Lung (tissue), 16 donors: ENCODE data around the gene XPC. TPM values are rescaled to one million over a fixed set of nuclear protein-coding genes. Genes with fewer than 3 reads are reported as not detected.
"Not testable (repeated sequence)": the region's sequence is repeated elsewhere in the genome, so short reads cannot be mapped to it uniquely, and the experiment has no call there.

ENCODE experiments used
- ATAC-seq: fragments of 200-7000 bp; cut with Tn5 transposase; one replicate; pipeline ENCODE4 v1.9.1; 2020; ENCODE audit warnings: moderate number of reproducible peaks; ENCODE audit not compliant: insufficient read depth, low FRiP score
- DNase-seq, 3 donors: peaks; one replicate each; pipeline ENCODE4 v3.0.0-alpha.2; 2013 to 2017
- H3K27ac ChIP-seq, 2 donors: one replicate each; pipeline ENCODE4 v1.5.1; 2013; ENCODE audit warnings: mild to moderate bottlenecking in 2 of 2, moderate library complexity in 2 of 2, control low read depth in 1 of 2, inconsistent platforms in 1 of 2, low read depth in 1 of 2, low read length in 1 of 2
- H3K27me3 ChIP-seq, 3 donors: one replicate each; pipeline ENCODE4 v1.5.1; 2013; ENCODE audit warnings: low read length in 2 of 3; ENCODE audit not compliant: control insufficient read depth in 3 of 3, insufficient read depth in 3 of 3
- H3K36me3 ChIP-seq, 4 donors: one replicate each; pipeline ENCODE4 v1.5.1; 2013; ENCODE audit warnings: low read length in 4 of 4, mild to moderate bottlenecking in 1 of 4, moderate library complexity in 1 of 4; ENCODE audit not compliant: control insufficient read depth in 4 of 4, insufficient read depth in 4 of 4
- H3K4me1 ChIP-seq, 5 donors: one replicate each; pipeline ENCODE4 v1.5.1; 2013; ENCODE audit warnings: low read length in 5 of 5, mild to moderate bottlenecking in 2 of 5, moderate library complexity in 1 of 5; ENCODE audit not compliant: control insufficient read depth in 5 of 5, insufficient read depth in 5 of 5
- H3K4me3 ChIP-seq: one replicate; pipeline ENCODE4 v1.5.1; 2013; ENCODE audit warnings: mild to moderate bottlenecking, control low read depth, moderate library complexity
- H3K9ac ChIP-seq, 2 donors: one replicate each; pipeline ENCODE4 v1.5.1; 2013; ENCODE audit warnings: low read length in 2 of 2, control low read depth in 1 of 2; ENCODE audit not compliant: insufficient read depth in 1 of 2
- H3K9me3 ChIP-seq, 4 donors: one replicate each; pipeline ENCODE4 v1.5.1; 2013; ENCODE audit warnings: low read length in 3 of 4, mild to moderate bottlenecking in 1 of 4, moderate library complexity in 1 of 4; ENCODE audit not compliant: control insufficient read depth in 4 of 4, insufficient read depth in 3 of 4
- WGBS, 2 donors: extraction: QIAGEN DNeasy Blood & Tissue Kit; methylation state at CpG; one replicate each; pipeline ENCODE4 v1.1.7; 2013; 5-methylcytosine and 5-hydroxymethylcytosine counted together
- long read RNA-seq, 5 donors: transcript quantifications; one replicate each; lab custom pipeline, GENCODE V29; 2026
- polyA plus RNA-seq, 2 donors: library from polyadenylated mRNA; stranded (reverse); fragments of 200-250 nt; gene quantifications; one replicate each; pipeline ENCODE4 v1.2.1, GENCODE V29; 2013
- total RNA-seq, 2 donors: library from RNA; depleted of rRNA in 1 of 2; stranded (reverse); fragments of >200 nt in 1 of 2; gene quantifications; one replicate each; pipeline ENCODE4 v1.2.1, GENCODE V29; 2014 to 2021
- TF ChIP-seq, protein P1 (sequence below): IDR thresholded peaks from 2 replicates; pipeline ENCODE4 v1.5.1; 2012; ENCODE audit warnings: mild to moderate bottlenecking; ENCODE audit errors: control extremely low read depth, extremely low read depth
- donor health status: control.
- donor health status: control.
- donor health status: Bipolar disorder and iron deficiency.
- donor health status: healthy.
- donor health status: DM: yes; HTN: yes; CAD: no.

Gene XPC
- total RNA-seq (10 to 100 TPM; 27.7 to 31.9 TPM), polyA plus RNA-seq (10 to 100 TPM; 16.4 to 19.7 TPM)
- long read RNA-seq, donor 1, partial matches to known transcripts, result 175 of 354 reads
- long read RNA-seq, donor 1, other reads (novel, unspliced or antisense), result 175 of 354 reads
- long read RNA-seq, donor 2, result 0 reads
- long read RNA-seq, donor 3, partial matches to known transcripts, result 6 of 6 reads
- long read RNA-seq, donor 3, other reads (novel, unspliced or antisense), result 0 of 6 reads
- long read RNA-seq, donor 4, partial matches to known transcripts, result 0 of 1 reads
- long read RNA-seq, donor 4, other reads (novel, unspliced or antisense), result 0 of 1 reads
- long read RNA-seq, donor 5, partial matches to known transcripts, result 12 of 14 reads
- long read RNA-seq, donor 5, other reads (novel, unspliced or antisense), result 0 of 14 reads

DNA sequence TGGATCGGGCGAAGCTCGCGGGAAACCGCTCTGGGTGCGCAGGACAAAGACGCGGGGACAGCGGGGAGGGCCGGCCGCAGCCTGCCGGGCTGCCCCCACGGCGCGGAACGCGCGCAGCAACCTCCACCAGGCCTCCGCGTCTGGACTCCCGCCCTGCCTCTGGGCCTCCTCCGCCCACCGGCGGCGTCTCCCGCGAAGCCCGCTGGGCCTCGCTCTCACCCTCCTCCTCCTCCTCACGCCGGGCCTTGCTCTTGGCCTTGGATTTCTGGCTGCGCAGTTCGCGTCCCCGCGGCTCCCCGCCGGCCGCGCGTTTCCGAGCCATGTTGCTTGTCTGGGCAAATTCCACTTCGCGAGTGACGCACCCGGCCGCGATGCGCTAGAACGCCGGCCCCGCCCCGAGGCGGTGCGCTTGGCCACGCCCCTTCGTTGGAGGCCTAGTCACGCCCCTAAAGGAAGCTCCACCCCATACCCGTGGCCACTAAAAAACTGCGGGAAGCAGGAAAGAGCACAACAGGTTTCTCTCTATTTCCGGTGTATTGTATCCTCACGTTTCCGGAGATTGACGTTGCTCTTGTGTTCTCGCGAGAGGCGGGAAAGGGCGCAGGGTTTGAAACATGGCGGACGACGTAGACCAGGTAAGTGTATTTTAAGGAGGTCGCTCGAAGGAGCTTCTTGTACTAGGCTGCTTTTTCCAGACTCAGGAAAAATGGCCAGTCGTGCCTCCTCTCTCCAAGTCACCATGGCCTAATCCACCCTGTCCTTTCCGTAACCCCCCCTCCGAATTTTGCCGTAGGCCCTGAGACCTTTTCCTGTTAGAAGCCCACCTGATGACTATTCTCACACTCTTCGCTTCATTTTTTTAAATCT is at the start of gene XPC, which contains the start of gene LSM3:
Gene XPC (minus strand): TSS at position 355 of the 867 bp plus-strand sequence. CDS start 33 bp downstream, at position 322.
Gene LSM3 (plus strand): TSS at position 571 of the 867 bp plus-strand sequence. CDS start 44 bp downstream, at position 615.
- Histone ChIP-seq H3K9me3 (no peaks in the 10 kb centered on the region), H3K9ac (peak within 1 kb of the TSS; percentile 96 to 99), H3K4me1 (peaks cover 0 to 19% (median 13%) of the 10 kb centered on the region in 5 donors), H3K36me3 (peaks cover 5 to 23% (median 6%) of the 10 kb centered on the region in 4 donors), H3K27me3 (no peaks in the 10 kb centered on the region), H3K4me3 (peak within 1 kb of the TSS; percentile 97), H3K27ac (peak within 1 kb of the TSS; percentile 91 to 100)
- WGBS, 2 donors, result 0% methylated on average over 78 of the region's 78 CpGs
- ATAC-seq, result peak; percentile 100
- DNase-seq, result peak; percentile 98 to 100 (median 99)
- TF ChIP-seq, protein P1, sequence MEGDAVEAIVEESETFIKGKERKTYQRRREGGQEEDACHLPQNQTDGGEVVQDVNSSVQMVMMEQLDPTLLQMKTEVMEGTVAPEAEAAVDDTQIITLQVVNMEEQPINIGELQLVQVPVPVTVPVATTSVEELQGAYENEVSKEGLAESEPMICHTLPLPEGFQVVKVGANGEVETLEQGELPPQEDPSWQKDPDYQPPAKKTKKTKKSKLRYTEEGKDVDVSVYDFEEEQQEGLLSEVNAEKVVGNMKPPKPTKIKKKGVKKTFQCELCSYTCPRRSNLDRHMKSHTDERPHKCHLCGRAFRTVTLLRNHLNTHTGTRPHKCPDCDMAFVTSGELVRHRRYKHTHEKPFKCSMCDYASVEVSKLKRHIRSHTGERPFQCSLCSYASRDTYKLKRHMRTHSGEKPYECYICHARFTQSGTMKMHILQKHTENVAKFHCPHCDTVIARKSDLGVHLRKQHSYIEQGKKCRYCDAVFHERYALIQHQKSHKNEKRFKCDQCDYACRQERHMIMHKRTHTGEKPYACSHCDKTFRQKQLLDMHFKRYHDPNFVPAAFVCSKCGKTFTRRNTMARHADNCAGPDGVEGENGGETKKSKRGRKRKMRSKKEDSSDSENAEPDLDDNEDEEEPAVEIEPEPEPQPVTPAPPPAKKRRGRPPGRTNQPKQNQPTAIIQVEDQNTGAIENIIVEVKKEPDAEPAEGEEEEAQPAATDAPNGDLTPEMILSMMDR, result no peak

DNA sequence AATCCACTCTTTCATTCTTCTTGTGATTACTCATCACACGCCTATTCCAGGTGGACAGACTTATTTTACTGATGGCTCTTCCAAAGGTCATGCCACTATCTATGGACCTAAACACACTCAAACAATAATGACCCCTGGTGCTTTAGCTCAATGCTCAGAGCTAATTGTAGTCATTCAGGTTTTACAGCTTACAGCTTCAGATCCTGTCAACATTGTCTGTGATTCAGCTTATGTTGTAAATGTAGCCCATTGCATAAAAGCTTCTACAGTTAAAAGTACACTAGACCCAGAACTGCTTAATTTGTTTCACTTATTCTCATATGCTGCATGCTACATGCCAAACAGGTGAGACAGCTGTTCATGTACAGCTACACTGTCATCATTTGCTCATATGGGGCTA is 49.5 kb upstream of the XPC start:
- Histone ChIP-seq H3K9ac (no peak overlapping the region), H3K4me1 (peaks cover 5 to 23% (median 18%) of the 10 kb centered on the region in 5 donors), H3K9me3 (peaks cover 0 to 3% (median 0%) of the 10 kb centered on the region in 4 donors), H3K36me3 (no peaks in the 10 kb centered on the region), H3K27me3 (no peaks in the 10 kb centered on the region), H3K27ac (no peak overlapping the region), H3K4me3 (no peak overlapping the region)
- DNase-seq (no peak), ATAC-seq (no peak)
- WGBS, 2 donors, result 39 to 84% methylated on average over 1 of the region's 1 CpG
- TF ChIP-seq, protein P1, result no peak

DNA sequence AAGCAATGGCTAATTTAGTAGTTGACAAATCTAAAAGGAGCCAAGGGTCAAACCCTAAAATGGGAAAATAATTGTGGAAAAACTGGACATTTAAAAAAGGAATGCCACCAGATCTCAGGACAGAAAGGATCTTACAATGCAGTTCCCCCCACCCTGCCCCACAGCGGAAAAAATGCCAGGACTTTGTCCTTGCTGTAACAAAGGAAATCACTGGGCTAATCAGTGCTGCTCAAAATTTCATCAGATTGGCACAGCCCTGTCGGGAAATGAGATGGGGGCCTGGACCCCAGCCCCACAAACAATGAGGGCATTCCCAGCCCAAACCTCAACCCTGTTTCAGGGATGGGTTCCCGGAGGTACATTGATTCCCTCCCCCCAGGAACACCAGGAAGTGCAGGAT is 48.0 kb upstream of the XPC start:
- H3K36me3 ChIP-seq, H3K4me3 ChIP-seq, H3K27me3 ChIP-seq, H3K9ac ChIP-seq, H3K9me3 ChIP-seq, H3K27ac ChIP-seq, ATAC-seq, DNase-seq: not testable (repeated sequence)
- 60 to 75% methylated on average over 3 of the region's 3 CpGs for WGBS, 2 donors
- peaks cover 0 to 15% (median 5%) of the 10 kb centered on the region in 5 donors for H3K4me1 ChIP-seq
